ENCODE measurements around the gene SHISA5. TPM values are rescaled to one million over a fixed set of nuclear protein-coding genes. Genes with fewer than 3 reads are reported as not detected.
"Not testable (repeated sequence)": the region's sequence is repeated elsewhere in the genome, so short reads cannot be mapped to it uniquely, and the experiment has no call there.

SHISA5 gene, protein sequence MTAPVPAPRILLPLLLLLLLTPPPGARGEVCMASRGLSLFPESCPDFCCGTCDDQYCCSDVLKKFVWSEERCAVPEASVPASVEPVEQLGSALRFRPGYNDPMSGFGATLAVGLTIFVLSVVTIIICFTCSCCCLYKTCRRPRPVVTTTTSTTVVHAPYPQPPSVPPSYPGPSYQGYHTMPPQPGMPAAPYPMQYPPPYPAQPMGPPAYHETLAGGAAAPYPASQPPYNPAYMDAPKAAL
- total RNA-seq = 100 to 1,000 TPM in 1 of 2 donors, 10 to 100 TPM in 1; 66.9 to 120 TPM

GRCh38 chr3:48504051-48504946 lies at the start of gene SHISA5:
TSS of gene SHISA5 (minus strand) at chr3:48504174. CDS start at chr3:48504094, 80 bp downstream.
- no peaks in the 10 kb centered on the region for H3K27me3 ChIP-seq
- H3K36me3 ChIP-seq = no peaks in the 10 kb centered on the region
- H3K9me3 ChIP-seq = no peaks in the 10 kb centered on the region
- peaks cover 0 to 26% of the 10 kb centered on the region in 2 donors for H3K4me1 ChIP-seq
- peak; percentile 80 for DNase-seq (ENCODE audit: low spot score)
- H3K4me3 ChIP-seq = peak within 1 kb of the TSS; percentile 55 to 74
- no peak for TF ChIP-seq CTCF (IDR thresholded peaks at IDR 0.05)
- H3K27ac ChIP-seq = peak within 1 kb of the TSS; percentile 89 to 90

GRCh38 chr3:48553361-48553760 lies 49.4 kb upstream of the SHISA5 start:
- Histone ChIP-seq H3K4me1 (peaks cover 2 to 19% of the 10 kb centered on the region in 2 donors), H3K4me3 (no peak overlapping the region), H3K9me3 (no peaks in the 10 kb centered on the region), H3K27me3 (no peaks in the 10 kb centered on the region), H3K27ac (no peak overlapping the region), H3K36me3 (no peaks in the 10 kb centered on the region)
- no peak for DNase-seq (ENCODE audit: low spot score)
- no peak for TF ChIP-seq CTCF (IDR thresholded peaks at IDR 0.05)

DNA sequence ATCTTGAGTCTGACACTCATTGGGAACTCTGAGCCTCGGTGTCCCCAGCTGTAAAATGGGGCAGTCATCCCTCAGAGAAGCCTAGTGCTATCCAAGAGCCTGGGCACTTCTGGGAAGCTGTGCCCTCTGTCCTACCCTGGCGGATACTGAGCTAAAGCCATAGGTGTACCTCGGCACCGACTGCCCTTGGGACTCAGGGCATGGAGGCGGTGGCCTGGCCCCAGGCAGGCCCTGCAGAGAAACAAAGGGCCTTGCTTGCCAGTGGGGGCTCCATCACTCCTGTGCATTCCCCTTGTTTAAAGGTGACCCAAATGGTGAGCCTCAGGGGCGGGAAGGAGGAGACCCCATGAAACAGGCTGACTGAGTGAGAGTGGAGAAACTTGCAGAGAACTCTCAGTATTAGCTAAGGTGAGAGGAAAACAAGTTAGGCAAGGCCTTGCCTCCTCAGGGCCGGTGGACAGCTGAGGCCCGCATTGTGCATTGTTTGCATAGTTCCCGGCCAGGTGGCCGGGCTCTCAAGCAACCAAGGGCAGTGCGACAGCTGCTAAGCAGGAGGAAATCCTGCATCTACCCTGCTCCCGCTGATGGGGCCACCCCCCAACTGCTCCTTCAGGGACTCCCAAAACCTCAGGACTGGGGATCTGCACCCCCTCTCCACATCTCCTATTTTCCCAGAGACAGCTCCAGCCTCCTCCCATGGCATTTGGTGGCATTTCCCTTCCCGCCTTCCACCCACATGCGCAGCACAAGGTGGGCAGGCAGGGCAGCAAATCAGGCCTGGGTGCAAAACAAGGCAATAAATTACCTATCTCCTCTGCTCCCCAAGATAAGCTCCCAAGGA lies 48.4 kb upstream of the SHISA5 start:
- Histone ChIP-seq H3K27me3 (no peaks in the 10 kb centered on the region), H3K9me3 (no peaks in the 10 kb centered on the region), H3K27ac (no peak overlapping the region), H3K36me3 (no peaks in the 10 kb centered on the region), H3K4me1 (peaks cover 2 to 9% of the 10 kb centered on the region in 2 donors), H3K4me3 (no peak overlapping the region)
- TF ChIP-seq CTCF (IDR thresholded peaks at IDR 0.05) = no peak
- DNase-seq (ENCODE audit: low spot score) = no peak

- not testable (repeated sequence) for H3K27me3 ChIP-seq, H3K4me1 ChIP-seq
These were observed 47.7 kb upstream of the SHISA5 start for GRCh38 chr3:48551651-48552050.

DNA sequence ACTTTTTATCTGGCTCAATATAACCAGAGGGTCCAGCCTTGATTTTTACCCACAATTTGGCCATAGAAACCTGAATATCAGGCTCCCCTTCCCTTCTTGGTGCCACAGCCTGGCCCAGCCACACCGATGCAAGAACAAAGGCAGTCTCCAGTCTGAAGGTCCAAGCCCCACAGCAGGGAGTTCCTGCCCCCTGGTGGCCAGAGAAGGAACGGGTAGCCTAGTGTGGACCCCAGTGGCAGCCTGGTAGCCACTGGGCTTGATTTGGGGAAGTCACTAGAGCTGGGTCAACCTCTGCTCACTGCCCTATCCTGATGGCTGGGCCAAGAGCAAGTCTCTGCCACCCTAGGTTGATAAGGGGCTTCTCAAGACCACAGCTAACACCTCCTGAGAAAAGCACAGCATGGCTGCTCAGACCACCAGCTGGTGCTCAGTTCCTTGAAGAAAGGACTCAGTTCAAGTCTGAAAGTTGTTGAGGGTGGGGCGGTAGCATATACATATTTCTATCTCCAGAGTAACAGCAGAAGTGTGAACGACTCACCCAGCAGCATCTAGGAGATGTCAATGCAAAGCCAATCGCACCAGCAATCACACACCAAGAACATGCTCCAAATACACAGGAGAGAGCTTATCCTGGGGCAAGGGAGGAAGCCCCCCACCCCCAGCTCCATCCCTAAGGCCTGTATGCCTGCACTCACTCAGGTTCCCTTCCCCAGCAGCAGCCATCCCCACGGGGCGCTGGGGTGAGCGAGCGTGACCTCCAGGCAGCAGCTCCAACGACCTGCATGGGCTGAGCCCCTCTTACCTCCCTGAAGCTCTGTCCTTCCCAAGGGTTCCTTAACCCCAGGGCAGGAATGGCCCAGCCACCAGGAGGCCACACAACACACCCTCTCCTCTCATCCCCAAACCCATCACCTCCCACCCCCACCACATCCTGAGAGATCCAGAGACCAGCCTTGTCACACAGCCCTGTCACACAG lies 45.0 kb upstream of the SHISA5 start:
- no peaks in the 10 kb centered on the region for H3K27me3 ChIP-seq
- no peak overlapping the region for H3K27ac ChIP-seq
- DNase-seq (ENCODE audit: low spot score) = peak; percentile 92
- TF ChIP-seq CTCF (IDR thresholded peaks at IDR 0.05) = peak; percentile 92 to 96
- no peaks in the 10 kb centered on the region for H3K4me1 ChIP-seq
- no peaks in the 10 kb centered on the region for H3K9me3 ChIP-seq
- H3K4me3 ChIP-seq = no peak overlapping the region
- no peaks in the 10 kb centered on the region for H3K36me3 ChIP-seq

More at GRCh38 chr3:48551651-48552050, 47.7 kb upstream of the SHISA5 start:
- not testable (repeated sequence) for H3K27ac ChIP-seq; DNase-seq (ENCODE audit: low spot score); H3K4me3 ChIP-seq; H3K9me3 ChIP-seq; H3K36me3 ChIP-seq
